Stimulated activated CD4-positive, alpha-beta T cell treated with anti-CD3 and anti-CD28 coated beads, Interleukin-12 subunit alpha, Interleukin-12 subunit beta, amount 100 ng/mL, for 24 hours (primary cell): Measurements from ENCODE around the gene SYF2.
"Not testable (repeated sequence)": the region's sequence is repeated elsewhere in the genome, so short reads cannot be mapped to it uniquely, and the experiment has no call there.

ENCODE experiments used
- DNase-seq, 2 experiments: peaks; one replicate each; pipeline ENCODE4 v3.0.0-alpha.2; 2020; ENCODE audit warnings: low read depth in 2 of 2

SYF2 gene

DNA sequence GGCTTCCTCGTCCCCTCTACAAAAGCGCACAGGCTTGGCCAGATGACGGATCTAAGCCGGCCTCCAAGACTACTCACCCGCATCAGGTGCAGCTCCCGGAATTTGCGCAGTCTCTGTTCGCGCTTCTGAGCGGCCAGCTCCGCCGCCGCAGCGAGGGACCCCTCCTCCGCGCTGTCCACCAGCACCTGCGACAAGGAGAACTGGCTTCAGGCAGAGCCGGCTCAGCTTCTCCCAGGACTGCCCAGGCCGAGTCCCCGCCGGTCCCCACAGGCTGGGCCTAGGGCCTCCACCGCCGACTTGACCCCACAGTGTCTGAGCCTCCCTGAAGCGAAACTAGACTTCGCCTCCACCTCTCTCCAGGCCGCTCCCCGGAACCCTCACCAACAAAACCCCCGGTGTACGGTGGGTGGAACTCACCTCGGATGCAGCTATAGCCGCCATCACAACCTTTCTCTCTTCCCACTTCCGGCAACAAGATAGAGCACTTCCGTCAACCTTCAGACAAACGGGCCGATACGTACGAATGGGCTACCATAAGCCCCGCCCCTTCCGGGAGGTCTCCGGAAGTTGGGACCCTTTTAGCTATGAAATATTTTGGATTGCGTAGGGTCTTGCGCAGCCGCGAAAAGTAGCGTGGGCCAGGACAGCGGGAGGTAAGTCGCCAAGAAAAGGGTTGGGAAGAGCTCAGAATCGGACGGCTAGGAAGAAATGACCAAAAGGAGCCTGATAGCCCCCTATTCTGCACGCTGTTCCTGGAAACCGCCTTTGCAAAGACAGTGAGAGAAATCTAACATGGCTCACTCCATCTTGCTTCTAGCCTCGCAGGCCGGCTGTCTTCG is at the start of gene SYF2:
TSS of gene SYF2 (minus strand) at position 476 of the 839 bp plus-strand sequence. CDS start at position 441, 35 bp downstream.
- DNase-seq = peak; percentile 76 to 83

DNA sequence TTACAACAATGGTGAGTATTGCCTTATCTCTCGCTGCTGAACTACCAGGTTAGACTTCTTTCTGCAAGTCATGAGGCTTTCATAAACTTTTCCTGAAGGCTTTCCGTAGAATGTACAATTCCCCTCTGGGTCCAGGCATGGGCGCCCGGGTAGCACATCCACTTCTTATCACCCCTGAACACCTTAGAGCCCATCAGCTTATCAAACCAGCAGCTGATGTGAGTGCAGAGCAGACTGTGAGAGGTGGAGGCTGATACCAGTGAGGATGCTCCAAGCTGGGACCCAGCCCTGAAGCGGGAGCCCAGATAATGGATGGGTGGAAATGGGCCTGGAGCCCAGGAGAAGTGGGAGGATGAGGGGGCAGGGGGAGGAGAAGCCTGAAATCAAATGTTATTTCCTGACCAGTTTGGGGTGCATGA is 47.4 kb upstream of the SYF2 start:
- DNase-seq = not testable (repeated sequence)

DNA sequence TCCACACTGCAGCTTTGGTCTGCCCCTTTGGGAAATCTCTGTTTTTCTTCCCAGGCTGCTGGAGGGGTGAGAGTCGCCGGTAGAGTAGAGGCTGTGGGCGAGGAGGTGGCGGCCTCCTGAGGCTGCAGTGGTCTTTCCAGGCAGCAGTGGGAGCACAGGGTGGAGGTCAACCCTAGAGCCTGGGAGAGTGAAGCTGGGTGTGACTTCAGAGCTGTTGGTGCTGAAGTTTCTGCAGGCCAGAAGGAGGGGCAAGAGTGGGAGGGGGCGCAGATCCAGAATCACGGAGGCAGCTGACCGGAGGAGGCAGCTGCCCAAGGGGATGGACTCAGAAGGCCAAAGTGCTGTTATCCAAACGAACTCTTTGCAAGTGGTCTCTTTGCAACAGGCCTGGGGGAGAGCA is 46.5 kb upstream of the SYF2 start:
- not testable (repeated sequence) for DNase-seq

DNA sequence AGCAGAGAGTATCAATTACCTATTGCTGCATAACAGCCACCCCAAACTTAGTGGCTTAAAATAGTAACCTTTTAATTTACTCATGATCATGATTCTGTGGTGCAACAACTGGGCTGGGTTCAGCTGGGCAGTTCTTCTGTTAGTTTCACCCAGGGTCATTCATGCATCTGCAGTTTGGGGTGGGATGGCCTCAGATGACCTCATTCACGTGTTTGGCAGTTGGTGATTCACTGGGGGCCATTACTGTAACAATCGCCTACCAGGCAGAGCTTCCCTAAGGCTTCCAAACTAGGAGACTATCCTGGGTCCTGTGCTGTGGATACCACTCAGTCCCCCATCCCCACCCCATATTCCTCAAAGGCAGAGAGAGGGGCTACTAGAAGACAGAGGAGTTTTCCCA is 46.1 kb upstream of the SYF2 start:
- DNase-seq = not testable (repeated sequence)

DNA sequence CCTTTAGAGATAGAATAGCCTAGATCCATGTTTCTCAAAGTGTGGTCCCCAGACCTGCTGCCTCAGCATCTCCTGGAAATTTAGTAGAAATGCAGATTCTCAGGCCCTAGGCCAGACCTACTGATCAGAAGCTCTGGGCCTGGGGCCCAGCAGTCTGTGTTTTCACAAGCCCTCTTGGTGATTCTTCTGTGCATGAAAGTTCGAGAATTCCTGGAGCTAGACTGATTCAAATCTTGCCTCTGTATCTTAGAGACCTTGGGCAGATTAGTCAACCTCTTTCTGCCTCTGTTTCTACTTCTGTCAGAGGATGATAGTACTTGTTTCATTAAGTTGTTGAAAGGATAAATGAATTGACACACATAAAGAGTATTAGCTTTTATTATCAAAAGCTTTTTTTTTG is 45.0 kb upstream of the SYF2 start:
- not testable (repeated sequence) for DNase-seq

DNA sequence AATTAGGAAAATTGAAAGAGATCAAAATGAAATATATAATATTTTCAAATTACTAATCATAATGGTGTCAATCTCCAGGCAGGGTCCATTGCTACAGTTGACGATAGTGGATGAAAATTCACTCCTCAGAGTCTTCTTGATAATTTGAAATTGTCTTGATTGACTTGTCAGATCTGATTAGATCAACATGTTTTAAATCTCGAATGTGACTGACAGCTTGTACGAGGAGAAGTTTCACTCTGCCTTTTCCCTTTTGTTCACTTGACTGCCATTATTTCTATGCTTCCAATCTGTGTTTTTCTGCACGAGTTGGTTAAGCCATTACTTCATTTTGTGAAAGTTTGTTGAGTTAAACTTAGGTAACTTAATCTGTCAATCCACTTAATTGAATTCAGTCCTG is 43.3 kb upstream of the SYF2 start:
- not testable (repeated sequence) for DNase-seq

DNA sequence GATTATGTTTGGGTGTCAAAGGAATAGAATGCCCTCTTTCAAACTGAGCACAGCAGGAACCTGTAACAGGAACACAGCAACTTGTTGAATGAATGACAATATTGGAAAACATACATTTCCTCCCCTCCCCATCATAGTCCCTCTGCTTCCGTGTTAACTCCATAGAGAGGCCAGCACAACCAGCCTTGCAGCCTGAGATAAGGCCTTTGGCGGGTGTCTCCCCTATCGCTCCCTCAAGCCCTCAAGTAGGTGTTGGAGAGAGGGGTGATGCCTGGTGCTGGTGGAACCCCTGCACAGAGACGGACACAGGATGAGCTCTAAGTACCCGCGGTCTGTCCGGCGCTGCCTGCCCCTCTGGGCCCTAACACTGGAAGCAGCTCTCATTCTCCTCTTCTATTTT is 39.9 kb upstream of the SYF2 start, which contains the start of gene RHD:
TSS of gene RHD (plus strand) at position 272 of the 400 bp plus-strand sequence. CDS start at position 311, 39 bp downstream.
- DNase-seq = not testable (repeated sequence)

DNA sequence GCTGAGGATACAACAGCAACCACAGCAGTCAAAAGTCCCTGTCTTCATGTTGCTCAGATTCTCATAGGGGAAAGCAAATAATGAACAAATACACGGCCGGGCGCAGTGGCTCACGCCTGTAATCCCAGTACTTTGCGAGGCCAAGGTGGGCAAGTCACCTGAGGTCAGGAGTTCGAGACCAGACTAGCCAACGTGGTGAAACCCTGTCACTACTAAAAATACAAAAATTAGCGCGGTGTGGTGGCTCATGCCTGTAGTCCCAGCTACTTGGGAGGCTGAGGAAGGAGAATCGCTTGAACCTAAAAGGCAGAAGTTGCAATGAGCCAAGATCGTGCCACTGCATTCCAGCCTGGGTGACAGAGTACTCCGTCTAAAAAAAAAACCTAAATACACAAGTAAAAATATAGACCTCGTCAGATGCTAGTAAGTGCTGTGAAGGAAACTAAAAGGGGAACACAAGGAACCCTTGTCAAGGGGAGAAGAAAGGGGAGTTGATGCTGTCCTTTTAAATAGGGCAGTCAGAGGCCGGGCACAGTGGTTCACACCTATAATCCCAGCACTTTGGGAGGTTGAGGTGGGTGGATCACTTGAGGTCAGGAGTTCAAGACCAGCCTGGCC is 36.0 kb upstream of the SYF2 start:
- not testable (repeated sequence) for DNase-seq

DNA sequence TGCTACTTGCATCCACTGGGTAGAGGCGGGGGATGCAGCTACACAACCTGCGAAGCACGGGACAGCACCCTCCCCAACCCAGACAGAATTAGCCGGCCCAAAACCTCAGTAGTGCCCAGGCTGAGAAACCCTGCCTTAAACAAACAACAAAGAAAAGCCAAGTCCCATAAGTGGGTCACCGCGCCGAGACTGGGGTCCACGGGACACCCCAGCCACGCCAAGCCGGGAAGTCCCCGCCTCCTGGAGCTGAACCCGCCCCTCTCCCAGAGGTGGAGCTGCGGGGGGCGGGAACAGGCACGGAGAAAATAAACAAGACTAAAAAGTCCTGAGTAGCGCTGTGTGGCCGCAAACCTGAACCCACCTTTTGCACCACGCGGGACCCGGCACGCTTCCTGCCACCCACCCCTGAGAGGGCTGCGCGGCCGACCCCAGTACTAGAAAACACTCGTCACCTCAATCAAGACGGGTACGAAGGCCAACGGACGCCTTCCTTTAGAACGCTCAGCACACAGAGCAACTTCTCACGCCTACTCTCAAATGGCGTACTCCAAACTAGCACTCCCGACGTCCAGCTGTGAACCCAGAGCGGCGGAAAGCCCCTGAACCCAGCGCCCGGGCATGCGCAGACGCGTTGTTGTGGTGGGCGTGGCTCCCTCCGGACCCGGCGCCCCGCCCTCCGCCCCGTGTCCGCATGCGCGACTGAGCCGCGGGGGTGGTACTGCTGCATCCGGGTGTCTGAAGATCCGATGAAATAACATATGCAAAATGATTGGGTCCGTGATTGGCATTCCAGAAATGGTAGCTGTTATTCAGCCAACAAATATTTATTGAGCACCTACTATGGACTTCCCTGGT is 35.2 kb upstream of the SYF2 start:
- DNase-seq = peak; percentile 82 to 89

DNA sequence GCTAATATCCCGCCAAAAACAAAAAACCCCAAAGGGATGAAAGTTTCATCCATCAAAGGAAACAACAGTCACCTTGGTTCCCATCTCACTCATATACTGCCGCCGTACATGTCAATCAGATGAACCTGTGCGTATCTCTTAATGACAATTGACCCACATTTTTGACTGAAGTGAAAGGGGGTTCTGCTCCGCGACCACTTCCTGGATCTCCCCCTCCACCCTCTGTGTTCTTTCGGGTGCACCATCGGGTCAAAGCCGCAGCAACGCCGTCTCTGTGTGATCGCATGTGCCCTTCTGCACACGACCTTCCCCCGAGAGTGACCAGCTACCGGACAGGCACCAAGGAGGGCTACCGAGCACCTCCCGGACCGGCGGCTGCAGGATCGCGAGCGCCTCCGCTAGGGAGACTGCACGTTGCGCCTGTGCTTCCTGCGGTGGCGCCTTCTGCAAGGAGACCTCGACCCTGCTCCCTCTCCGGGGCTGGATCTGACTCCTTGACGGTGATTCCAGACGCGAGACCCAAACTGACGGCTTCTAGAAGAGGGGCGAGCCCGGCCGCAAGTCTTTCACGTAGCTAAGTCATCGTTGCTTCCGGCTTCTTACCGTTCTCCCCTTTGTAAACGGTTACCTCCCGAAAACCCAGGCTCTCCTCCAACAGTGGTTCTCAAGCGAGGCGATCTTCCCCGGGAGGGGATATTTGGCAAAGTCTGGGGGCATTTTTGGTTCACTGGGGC is 34.4 kb upstream of the SYF2 start:
- DNase-seq = peak in 1 of 2 experiments; percentile 12

DNA sequence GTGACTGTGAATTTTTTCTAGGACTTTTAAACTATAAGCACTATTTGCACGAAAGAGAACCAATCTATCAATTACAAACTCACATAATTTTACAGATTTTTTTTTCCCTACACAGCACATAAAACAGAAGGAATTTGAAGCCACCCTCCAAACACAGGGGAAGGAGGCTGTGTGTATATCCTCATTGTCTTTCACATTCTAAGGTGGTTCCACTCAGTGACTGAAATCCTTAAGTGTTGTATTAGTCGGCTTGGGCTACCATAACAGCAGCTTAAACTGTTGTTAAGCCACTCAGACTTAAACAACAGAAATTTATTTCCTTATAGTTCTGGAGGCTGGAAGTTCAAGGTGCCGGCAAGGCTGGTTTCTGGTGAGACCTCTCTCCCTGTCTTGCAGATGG is 28.0 kb upstream of the SYF2 start:
- not testable (repeated sequence) for DNase-seq

DNA sequence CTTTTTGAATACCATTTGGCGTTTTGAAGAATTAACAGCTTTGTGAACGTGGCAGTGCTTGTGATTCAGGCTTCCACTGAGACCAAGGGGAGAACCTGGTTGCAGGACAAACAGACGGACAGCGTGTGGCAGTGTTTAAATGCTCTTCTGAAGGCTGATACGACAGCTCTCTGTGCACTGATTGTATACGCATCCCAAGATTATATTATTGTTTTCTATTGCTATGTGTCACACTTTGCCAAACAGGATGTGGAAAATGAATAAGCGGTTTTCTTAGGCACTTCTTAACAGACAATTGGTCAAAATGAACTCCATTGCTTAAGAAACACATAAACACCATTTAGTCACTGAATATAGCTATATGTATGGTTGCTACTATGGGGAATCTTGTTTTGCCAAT is 27.5 kb upstream of the SYF2 start:
- not testable (repeated sequence) for DNase-seq

DNA sequence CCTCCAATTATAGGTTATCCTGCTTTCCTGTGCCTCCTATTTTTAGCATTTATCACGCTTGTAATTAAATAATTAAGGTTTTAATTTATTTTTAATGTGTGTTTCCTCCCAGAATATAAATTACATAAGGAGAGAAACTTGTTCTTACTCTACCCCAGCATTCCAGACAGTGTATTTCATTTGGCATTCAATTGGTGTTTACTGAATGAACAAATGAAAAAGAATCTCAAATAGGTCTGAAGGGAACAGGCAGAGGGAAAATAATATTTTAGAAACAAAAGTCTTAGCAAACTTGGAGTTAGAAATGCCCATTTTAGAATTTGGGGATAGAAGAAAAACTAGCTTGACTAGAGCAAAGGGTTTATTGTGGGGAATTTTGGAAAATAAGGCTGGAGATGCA is 24.9 kb upstream of the SYF2 start:
- no peak for DNase-seq

DNA sequence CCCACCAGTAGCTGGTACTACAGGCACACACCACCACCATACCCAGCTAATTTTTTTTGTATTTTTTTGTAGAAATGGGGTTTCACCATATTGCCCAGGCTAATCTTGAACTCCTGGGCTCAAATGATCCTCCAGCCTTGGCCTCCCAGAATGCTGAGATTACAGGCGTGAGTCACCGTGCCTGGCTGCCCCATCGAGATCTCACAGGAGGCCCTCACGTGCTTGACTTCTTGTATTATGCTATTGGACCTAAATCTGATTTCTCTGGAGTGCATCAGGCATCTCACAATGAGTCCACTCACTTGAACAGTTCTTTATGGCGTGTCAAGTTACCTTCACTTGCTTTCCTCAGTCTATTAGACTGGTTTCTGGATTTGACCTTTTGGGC is 24.3 kb upstream of the SYF2 start:
- no peak for DNase-seq

DNA sequence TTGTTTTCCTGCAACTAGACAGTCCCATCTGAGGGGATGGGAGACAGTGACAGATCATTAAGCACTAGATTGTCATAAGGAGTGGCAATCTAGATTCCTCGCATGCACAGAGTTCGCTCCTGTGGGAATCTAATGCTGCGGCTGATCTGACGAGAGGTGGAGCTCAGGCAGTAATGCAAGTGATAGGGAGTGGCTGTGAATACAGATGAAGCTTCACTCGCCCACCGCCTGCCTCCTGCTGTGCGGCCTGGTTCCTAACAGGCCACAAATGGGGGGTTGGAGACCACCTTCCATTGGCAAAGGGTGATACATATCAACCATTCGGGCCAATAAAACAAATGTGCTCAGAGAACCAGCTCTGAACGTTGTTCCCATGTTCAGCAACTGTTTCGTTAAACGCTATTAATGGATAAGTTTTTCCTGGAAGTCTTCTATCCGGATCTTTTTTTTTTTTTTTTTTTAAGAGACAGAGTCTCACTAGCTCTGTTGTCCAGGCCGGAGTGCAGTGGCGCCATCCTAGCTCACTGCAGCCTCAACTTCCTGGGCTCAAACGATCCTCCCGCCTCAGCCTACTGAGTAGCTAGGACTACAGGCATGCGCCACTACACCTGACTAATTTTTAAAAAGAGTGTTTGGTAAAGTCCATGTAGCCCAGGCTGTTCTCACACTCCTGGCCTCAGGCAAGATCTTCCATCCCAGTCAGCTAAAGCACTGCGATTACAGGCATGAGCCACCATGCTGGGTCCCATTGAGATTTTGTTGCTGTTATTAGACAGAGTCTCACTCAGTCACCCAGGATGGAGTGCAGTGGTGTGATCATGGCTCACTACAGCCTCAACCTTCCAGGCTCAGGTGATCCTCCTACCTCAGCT is 23.6 kb upstream of the SYF2 start:
- DNase-seq = no peak

DNA sequence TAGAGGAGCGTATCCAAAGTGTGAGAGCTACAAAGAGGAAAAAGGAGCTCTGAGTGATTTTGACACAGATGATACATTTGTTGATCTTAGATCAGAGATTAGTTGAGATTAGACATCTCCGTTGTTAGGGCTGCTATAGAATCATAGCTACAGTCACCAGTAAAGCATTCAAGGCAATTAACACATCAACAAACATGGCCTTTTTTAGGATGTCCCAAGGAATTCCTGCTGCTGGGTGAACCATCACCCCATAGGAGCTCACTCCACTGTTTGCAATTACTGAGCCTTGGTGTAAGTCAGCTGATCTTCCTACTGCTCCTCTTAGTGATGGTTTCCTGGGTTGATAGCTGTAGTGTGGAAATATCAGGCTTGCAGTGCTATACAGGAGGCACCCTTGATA is 21.6 kb upstream of the SYF2 start:
- no peak for DNase-seq

DNA sequence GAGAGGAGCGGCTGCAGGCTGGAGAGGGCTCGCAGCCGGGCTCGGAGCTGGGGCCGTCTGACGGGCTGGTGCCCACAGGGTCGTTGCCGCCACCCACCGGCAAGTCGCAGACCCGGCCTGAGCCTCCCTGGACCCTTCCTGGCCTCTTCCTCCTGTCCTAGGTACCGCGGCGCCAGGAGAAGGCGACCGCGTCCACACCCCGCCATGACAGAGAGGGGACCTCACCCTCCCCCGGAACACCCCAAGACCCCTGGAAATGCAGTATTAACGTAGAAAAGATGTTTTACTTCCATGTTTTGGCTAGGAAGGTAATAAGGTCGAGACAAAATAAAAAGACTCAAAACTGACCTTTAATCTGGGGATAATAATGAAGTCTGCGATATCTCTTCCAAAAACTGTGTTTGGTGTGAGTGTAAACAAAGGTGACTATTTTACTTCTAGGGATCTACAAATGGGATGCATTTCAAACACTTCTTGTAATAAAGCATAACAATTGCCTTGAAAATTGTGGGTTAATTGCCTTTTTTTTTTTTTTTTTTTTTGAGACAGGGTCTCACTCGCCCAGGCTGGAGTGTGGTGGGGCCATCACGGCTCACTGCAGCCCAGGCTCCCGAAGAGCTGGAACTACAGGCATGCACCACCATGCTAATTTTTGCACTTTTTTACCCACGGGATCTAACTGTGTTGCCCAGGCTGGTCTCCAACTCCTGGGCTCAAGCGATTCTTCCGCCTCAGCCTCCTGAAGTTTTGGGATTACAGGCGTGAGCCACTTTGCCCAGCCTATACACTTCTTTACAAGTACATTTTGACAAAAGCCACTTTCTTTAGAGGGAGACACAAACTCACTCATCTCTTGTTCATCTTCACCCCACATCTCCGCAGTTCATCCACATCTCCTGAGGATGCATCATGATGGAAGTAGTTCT is 15.8 kb upstream of the SYF2 start:
- no peak for DNase-seq

DNA sequence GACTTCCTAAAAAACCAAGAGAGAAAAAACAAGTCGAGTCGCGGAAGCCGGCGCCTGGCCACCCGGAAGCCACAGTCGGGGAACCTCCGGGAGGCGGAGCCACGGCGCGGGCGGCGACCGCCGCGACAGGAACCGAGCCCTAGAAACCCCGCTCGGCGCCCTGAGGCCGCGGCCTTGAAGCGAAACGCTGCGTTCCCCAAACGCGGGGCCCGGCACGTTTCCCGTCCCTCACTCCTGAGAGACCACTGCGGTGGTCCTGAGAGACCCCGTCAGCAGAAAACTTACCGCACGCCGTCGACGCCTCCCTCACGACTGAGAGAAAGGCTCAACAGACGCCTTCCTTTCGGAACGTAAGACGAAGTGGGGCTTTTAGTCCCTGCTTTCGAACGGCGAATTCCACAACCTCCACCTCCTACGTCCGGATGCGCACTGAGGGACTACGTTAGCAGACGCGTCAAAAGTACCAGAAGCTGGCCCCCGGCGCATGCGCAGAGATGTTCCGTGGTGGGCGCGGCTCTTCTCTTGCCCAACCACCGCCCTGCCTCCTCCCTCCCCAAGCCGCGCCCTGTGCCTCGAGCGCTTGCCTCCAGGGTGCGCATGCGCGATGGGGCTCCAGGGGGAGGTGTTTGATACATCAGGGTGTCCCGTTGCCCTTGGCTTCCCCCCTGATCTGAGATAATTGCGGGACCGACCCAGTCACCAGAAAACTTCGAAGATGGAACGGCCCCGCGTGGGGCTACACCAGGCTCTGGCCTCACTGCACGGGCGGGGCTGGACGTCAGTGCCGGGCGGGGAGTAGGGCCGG is 14.9 kb upstream of the SYF2 start, which contains the start of gene RSRP1:
TSS of gene RSRP1 (minus strand) at position 431 of the 805 bp plus-strand sequence. CDS start 491 bp downstream, outside the sequence.
- peak; percentile 99 to 100 for DNase-seq
